Bronchus fibroblast of lung (primary cell): ENCODE measurements around the gene TARS3. TPM values are rescaled to one million over a fixed set of nuclear protein-coding genes. Genes with fewer than 3 reads are reported as not detected.

Source experiments
- total RNA-seq: library from RNA; depleted of rRNA; stranded (reverse); fragments of >200 nt; gene quantifications from 2 replicates; pipeline ENCODE4 v1.2.3, GENCODE V29; 2015

The TARS3 gene
- 4.5 and 4.8 TPM in 2 replicates for total RNA-seq

GRCh38 chr15:101723874-101724674 lies at the start of gene TARS3:
TARS3 (minus strand) TSS chr15:101724473; CDS start chr15:101724387, 86 bp downstream.

GRCh38 chr15:101652098-101652785 lies 72.0 kb downstream of the TARS3 start, which contains the start of gene TM2D3:
TM2D3 (minus strand) TSS chr15:101652381; CDS start chr15:101652361, 20 bp downstream.

Other genes with a start within 250 kb of the TARS3 start
- gene PCSK6, start 234.8 kb downstream of the TARS3 start, total RNA-seq: 0.17 TPM in 1 of 2 replicates, not detected in the other
- gene TM2D3, start 72.1 kb downstream of the TARS3 start, total RNA-seq: 16.8 and 35.6 TPM in 2 replicates
- gene OR4F6, start 79.0 kb upstream of the TARS3 start, total RNA-seq: not detected in 2 replicates
- not detected in 2 replicates for gene OR4F15, start 87.7 kb upstream of the TARS3 start, total RNA-seq